ENCODE data around the gene PPP1R18. TPM values are rescaled to one million over a fixed set of nuclear protein-coding genes. Genes with fewer than 3 reads are reported as not detected.
"Not testable (repeated sequence)": the region's sequence is repeated elsewhere in the genome, so short reads cannot be mapped to it uniquely, and the experiment has no call there.

Gene PPP1R18
- total RNA-seq, 1 experiment from 2014 or later = 28.2 TPM

DNA sequence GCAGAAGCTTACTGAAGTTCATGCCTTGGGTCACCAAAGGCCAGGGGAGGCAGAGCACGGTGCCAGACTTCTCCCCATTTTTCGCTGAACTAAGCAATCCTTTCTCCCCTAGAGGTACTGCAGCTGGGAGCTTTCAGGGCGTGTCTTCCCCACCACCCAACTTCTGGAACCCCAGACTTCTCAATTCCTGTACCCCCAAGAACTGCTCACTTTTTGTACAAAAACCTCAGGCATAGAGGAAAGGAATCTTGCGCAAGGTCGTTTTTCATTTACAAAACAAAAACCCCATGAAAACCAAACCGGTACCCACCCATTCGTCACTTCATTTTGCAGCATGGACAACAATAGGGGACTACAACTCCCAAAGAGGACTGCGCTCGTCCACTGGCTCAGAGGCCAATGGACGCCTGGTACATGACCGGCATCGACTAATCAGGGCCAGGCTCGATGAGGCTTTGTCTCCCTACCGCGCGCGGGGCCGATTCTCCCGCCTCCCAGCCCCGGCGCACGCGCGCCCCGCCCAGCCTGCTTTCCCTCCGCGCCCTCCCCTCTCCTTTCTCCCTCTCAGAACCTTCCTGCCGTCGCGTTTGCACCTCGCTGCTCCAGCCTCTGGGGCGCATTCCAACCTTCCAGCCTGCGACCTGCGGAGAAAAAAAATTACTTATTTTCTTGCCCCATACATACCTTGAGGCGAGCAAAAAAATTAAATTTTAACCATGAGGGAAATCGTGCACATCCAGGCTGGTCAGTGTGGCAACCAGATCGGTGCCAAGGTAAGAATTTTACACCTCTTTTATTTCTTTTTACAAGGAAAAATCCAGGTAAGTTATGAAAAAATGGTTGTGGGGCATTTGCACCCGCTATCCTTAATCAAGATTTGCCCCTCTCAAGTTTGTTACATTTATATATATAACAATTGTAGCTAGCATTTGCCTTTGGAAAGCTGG is 33.6 kb upstream of the PPP1R18 start, which contains the start of gene TUBB:
TUBB (plus strand) TSS at position 562 of the 947 bp plus-strand sequence; CDS start at position 717, 155 bp downstream.
- TF ChIP-seq, protein P1, sequence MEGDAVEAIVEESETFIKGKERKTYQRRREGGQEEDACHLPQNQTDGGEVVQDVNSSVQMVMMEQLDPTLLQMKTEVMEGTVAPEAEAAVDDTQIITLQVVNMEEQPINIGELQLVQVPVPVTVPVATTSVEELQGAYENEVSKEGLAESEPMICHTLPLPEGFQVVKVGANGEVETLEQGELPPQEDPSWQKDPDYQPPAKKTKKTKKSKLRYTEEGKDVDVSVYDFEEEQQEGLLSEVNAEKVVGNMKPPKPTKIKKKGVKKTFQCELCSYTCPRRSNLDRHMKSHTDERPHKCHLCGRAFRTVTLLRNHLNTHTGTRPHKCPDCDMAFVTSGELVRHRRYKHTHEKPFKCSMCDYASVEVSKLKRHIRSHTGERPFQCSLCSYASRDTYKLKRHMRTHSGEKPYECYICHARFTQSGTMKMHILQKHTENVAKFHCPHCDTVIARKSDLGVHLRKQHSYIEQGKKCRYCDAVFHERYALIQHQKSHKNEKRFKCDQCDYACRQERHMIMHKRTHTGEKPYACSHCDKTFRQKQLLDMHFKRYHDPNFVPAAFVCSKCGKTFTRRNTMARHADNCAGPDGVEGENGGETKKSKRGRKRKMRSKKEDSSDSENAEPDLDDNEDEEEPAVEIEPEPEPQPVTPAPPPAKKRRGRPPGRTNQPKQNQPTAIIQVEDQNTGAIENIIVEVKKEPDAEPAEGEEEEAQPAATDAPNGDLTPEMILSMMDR (IDR thresholded peaks at IDR 0.05; ENCODE audit: unreplicated experiment) = no peak
- H3K36me3 Mint-ChIP-seq (ENCODE audit: insufficient read depth, unreplicated experiment) = peaks cover 84% of the 10 kb centered on the region
- CTCF ChIA-PET = interaction anchor here (1.2 to 5.0 kb wide), 4 partner anchors 11 to 41 kb away, joined by 4 to 72 read pairs (median 9); no protein-coding TSS in a partner anchor
- H3K9me3 Mint-ChIP-seq (ENCODE audit: low read depth, unreplicated experiment) = peaks cover 3% of the 10 kb centered on the region
- TSS peak; percentile 61 for BruUV-seq (replicated peaks)
- peak within 1 kb of the TSS; percentile 92 for H3K4me3 Mint-ChIP-seq (ENCODE audit: low read depth, unreplicated experiment)
- intact Hi-C loops (cut with micrococcal nuclease; ENCODE audit: unreplicated experiment) = loop anchor here (5.0 to 10.0 kb wide), 3 partner anchors 103 to 235 kb away; partner anchors contain the start of genes HLA-E, MRPS18B and PPP1R10
- no peaks in the 10 kb centered on the region for H3K27me3 Mint-ChIP-seq (ENCODE audit: unreplicated experiment)
- peaks cover 59% of the 10 kb centered on the region for H3K4me1 Mint-ChIP-seq (ENCODE audit: low read depth, unreplicated experiment)
- peak within 1 kb of the TSS; percentile 86 for H3K27ac Mint-ChIP-seq (ENCODE audit: unreplicated experiment)
- DNase-seq = peak; percentile 98

- CTCF ChIA-PET = interaction anchor here (0.7 to 3.3 kb wide), 4 partner anchors 12 to 300 kb away, joined by 4 to 14 read pairs (median 4); no protein-coding TSS in a partner anchor
- no peak for DNase-seq
Measured at GRCh38 chr6:30719356-30719755, 32.9 kb upstream of the PPP1R18 start.

DNA sequence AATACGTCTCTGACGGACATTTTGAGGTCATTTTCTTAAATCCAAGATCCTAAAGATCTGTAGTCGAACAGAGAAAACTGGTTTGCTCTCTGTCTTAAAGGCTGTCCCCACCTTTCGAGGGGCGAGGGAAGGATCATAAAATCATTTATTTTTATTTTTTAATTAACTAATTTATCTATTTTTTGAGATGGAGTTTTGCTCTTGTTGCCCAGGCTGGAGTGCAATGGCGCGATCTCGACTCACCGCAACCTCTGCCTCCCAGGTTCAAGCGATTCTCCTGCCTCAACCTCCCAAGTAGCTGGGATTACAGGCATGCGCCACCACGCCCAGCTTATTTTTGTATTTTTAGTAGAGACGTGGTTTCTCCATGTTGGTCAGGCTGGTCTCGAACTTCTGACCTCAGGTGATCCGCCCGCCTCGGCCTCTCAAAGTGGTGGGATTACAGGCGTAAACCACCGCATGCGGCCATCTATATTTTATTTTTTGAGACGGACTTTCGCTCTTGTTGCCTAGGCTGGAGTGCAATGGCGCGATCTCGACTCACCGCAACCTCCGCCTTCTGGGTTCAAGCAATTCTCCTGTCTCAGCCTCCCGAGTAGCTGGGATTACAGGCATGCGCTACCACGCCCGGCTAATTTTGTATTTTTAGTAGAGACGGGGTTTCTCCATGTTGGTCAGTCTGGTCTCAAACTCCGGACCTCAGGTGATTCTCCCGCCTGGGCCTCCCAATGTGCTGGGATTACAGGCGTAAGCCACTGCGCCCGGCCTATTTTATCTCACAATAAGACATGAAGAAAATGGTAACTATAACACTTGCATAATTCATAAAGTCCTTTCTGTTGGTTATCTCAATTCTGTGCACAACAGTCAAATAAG is 31.6 kb upstream of the PPP1R18 start:
- intact Hi-C loops (cut with micrococcal nuclease; ENCODE audit: unreplicated experiment) = loop anchor here (1.0 kb wide), 1 partner anchor 27 kb away; no protein-coding TSS in a partner anchor
- CTCF ChIA-PET = interaction anchor here (0.8 to 1.2 kb wide), 6 partner anchors 9 to 39 kb away, joined by 3 to 14 read pairs (median 5); partner anchors contain the start of gene NRM
- H3K36me3 Mint-ChIP-seq (ENCODE audit: insufficient read depth, unreplicated experiment) = peaks cover 76% of the 10 kb centered on the region

More at GRCh38 chr6:30719356-30719755, 32.9 kb upstream of the PPP1R18 start:
- Mint-ChIP-seq H3K4me1 (ENCODE audit: low read depth, unreplicated experiment) (peaks cover 52% of the 10 kb centered on the region), H3K4me3 (ENCODE audit: low read depth, unreplicated experiment) (peak overlapping the region; percentile 92), H3K36me3 (ENCODE audit: insufficient read depth, unreplicated experiment) (peaks cover 84% of the 10 kb centered on the region), H3K27ac (ENCODE audit: unreplicated experiment) (peak overlapping the region; percentile 86), H3K27me3 (ENCODE audit: unreplicated experiment) (no peaks in the 10 kb centered on the region), H3K9me3 (ENCODE audit: low read depth, unreplicated experiment) (peaks cover 3% of the 10 kb centered on the region)
- TF ChIP-seq, protein P1 (IDR thresholded peaks at IDR 0.05; ENCODE audit: unreplicated experiment) = no peak
- intact Hi-C loops (cut with micrococcal nuclease; ENCODE audit: unreplicated experiment) = no loop called here
- BruUV-seq (replicated peaks) = no TSS peak

DNA sequence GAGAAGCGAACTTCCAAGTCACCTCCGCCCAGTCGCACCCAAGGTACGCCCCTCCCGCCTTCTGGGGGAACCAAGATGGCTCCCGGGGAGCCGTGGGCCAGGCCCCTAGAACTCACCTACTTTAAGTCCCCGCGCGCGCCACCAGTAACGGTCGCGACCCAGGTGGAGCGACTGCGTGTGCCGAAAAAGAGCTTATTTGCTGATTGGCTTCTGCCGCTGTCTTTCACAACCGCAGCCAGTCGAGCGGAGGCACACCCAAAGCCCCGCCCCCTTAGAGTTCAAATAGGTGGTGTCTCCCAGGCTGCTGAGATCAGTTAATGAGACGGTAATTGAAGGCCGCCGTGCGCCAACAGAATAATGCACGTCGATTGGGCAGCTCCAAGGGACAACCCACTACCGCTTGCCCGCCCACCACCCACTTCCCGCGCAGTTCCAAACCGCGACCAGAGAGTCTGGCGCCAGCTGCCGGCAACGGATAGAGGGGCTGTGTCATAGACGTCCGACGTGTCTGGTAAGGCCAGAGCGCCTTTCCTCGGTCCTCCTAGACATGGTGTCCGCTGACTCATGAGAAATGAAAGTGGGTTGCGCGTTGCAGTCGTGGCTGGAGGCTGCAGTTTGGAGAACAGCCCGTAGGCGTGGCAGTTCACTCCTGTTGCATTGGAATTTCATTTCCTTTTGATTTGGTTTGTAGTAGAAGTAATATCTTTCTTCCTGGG is 30.8 kb upstream of the PPP1R18 start, which contains the start of gene MDC1:
MDC1 (minus strand) TSS at position 153 of the 716 bp plus-strand sequence. CDS start 2,106 bp downstream, outside the sequence.
- CTCF ChIA-PET = interaction anchor here (0.6 to 1.5 kb wide), 11 partner anchors 8 to 235 kb away, joined by 3 to 14 read pairs (median 5); partner anchors contain the start of genes DHX16 and NRM
- BruUV-seq (replicated peaks) = no TSS peak
- peaks cover 38% of the 10 kb centered on the region for H3K4me1 Mint-ChIP-seq (ENCODE audit: low read depth, unreplicated experiment)

More for the DNA sequence above, 31.6 kb upstream of the PPP1R18 start:
- not testable (repeated sequence) for DNase-seq; H3K27me3 Mint-ChIP-seq (ENCODE audit: unreplicated experiment); BruUV-seq (replicated peaks); H3K9me3 Mint-ChIP-seq (ENCODE audit: low read depth, unreplicated experiment)
- peaks cover 39% of the 10 kb centered on the region for H3K4me1 Mint-ChIP-seq (ENCODE audit: low read depth, unreplicated experiment)
- H3K27ac Mint-ChIP-seq (ENCODE audit: unreplicated experiment) = peak overlapping the region; percentile 95
- H3K4me3 Mint-ChIP-seq (ENCODE audit: low read depth, unreplicated experiment) = peak overlapping the region; percentile 95

More for the DNA sequence above, 30.8 kb upstream of the PPP1R18 start, which contains the start of gene MDC1:
- TF ChIP-seq, protein P1 (IDR thresholded peaks at IDR 0.05; ENCODE audit: unreplicated experiment) = no peak
- peak within 1 kb of the TSS; percentile 95 for H3K4me3 Mint-ChIP-seq (ENCODE audit: low read depth, unreplicated experiment)
- H3K9me3 Mint-ChIP-seq (ENCODE audit: low read depth, unreplicated experiment) = peaks cover 3% of the 10 kb centered on the region
- H3K27ac Mint-ChIP-seq (ENCODE audit: unreplicated experiment) = peak within 1 kb of the TSS; percentile 95
- intact Hi-C loops (cut with micrococcal nuclease; ENCODE audit: unreplicated experiment) = no loop called here
- no peaks in the 10 kb centered on the region for H3K27me3 Mint-ChIP-seq (ENCODE audit: unreplicated experiment)
- peaks cover 73% of the 10 kb centered on the region for H3K36me3 Mint-ChIP-seq (ENCODE audit: insufficient read depth, unreplicated experiment)
- DNase-seq = peak; percentile 99

Measured in Calu3 (cell line).